ENCODE data around the gene BACE2.

Gene BACE2

DNA sequence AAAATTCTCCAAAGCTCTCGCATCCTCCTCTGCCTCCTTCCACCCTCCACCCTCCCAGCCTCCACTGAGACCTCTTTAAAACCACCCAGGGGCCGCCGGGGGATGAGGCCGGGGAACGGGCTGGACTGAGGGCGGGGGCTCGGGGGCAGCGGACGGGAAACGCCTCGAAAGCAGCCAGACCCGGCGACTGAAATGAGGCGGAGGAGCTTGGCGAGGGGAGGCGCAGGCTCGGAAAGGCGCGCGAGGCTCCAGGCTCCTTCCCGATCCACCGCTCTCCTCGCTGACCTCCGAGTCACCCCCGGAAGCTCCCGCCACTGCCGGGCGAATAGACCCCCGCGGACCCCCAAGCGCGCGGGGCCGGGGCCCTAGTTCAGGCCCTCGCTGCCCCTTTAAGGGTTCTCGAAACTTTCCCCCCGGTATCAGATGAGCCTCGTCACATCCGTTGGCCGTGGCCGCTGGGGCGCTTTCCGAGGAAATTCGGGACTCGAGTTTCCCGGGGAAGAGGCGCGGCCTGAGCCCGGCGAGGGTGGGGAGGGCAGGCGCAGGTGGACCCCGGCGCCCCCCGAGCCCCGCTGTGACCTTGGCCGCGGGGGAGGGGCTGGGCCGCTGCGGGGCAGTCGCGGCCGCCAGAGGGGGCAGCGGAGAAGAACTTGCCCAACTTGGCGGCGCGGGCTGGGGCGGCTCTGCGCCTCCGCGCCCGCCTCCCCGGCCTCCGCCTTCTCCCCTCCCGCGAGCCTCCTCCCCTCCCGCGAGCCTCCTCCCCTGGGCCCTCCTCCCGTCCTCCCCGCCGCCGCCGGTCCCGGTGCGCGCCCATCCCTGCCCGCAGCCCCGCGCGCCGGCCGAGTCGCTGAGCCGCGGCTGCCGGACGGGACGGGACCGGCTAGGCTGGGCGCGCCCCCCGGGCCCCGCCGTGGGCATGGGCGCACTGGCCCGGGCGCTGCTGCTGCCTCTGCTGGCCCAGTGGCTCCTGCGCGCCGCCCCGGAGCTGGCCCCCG lies at the start of gene BACE2:
Gene BACE2, plus strand, starts transcription at position 813 of the 995 bp plus-strand sequence. Its CDS starts 104 bp downstream, at position 917.
- DNase-seq (ENCODE audit: low read depth in 4 of 4, low spot score in 1 of 4) = peak in 3 of 4 experiments; percentile 9 to 54 (median 35)

- DNase-seq (ENCODE audit: low read depth in 4 of 4, low spot score in 1 of 4) = no peak
Observed at GRCh38 chr21:41119901-41120300, 48.1 kb upstream of the BACE2 start.

- DNase-seq (ENCODE audit: low read depth in 4 of 4, low spot score in 1 of 4) = no peak
Observed at GRCh38 chr21:41120997-41121396, 47.0 kb upstream of the BACE2 start.

DNA sequence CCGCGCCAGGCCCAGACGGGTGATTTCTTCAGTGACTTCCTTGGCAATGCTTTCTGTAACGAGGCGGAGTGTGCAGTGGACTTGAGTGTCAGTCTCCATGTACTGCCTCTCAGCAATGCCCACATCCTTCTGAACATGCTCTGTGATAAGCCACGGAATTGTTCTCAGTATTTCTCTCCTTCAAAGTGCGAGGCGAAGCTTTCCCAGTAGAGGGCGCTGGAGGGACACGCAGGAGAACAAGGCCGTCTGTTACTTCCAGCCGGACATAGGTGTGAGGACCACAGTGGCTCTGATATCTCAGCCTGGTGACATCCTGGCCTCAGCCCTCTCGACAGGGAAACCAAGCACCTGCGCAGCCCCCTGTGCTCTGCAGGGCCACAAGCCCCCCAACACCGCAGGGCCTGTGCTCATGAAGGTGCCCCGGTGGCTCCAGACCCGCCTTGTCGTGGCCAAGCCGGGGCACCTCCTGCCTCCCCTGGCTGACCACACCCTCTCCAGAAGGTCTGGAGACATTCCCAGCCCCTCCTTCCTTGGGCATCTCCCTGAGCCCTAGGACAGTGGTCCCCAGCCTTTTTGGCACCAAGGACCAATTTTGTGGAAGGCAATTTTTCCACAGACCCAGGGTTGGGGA lies 46.1 kb upstream of the BACE2 start:
- peak; percentile 4 to 38 (median 23) for DNase-seq (ENCODE audit: low read depth in 4 of 4, low spot score in 1 of 4)

DNA sequence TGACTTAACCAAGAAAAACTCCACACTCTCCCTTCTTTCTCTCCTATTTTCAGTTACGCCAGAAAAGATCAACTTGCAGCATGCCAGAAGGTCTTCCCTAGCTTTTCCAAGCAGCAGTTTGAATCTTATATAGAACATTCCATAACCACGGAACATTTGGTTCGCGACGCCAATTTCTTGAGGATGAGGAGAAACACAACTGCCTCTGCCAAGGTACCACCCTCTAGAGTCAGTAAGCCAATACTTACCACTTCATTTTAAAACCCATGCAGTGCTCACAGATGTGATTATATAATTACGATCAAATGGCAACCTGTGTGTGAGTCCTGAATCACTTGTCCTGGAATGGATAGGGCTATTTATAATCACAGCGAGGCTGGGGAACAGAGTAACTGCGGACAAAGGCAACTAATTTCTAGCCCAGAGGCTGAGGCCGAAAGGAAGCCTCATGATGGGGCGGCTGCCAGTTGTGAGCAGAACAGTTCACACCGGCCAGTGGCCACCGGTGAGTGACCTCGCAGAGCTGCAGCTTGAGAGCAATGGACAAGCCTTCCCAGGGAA lies 43.2 kb upstream of the BACE2 start:
- no peak for DNase-seq (ENCODE audit: low read depth in 4 of 4, low spot score in 1 of 4)

- no peak for DNase-seq (ENCODE audit: low read depth in 4 of 4, low spot score in 1 of 4)
Observed at GRCh38 chr21:41128981-41129380, 39.0 kb upstream of the BACE2 start.

- DNase-seq (ENCODE audit: low read depth in 4 of 4, low spot score in 1 of 4) = no peak
Observed at GRCh38 chr21:41130883-41131282, 37.1 kb upstream of the BACE2 start.

DNA sequence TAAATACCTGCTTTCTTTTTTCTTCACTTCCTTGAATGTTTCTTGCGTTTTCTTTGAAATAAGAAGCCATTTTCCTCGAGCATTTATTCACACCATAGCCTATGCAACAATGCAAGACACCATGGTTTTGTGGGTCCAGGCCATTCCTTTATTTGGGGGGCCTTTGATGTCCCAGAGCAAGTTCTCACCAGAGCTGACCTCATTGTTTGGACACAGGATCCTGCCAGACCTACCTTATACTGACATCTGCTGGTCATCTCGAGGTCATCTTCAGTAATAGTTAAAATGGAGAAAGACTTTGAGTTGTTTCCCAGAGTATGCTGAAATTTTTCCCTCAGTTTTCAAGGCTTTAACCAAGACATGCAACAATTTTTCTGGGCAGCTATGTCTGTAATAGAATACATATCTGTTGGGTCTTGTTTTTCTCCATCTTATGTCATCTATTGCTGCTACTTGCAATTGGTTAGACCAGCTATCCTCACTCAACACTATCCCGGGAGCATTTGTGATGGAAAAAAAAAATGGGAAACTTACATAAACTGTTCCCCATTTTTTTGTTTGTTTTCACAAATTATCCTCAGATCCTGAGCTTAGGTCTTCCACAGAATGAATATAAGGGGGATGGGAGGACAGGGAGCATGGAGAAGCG lies 34.0 kb upstream of the BACE2 start:
- DNase-seq (ENCODE audit: low read depth in 4 of 4, low spot score in 1 of 4) = no peak

DNA sequence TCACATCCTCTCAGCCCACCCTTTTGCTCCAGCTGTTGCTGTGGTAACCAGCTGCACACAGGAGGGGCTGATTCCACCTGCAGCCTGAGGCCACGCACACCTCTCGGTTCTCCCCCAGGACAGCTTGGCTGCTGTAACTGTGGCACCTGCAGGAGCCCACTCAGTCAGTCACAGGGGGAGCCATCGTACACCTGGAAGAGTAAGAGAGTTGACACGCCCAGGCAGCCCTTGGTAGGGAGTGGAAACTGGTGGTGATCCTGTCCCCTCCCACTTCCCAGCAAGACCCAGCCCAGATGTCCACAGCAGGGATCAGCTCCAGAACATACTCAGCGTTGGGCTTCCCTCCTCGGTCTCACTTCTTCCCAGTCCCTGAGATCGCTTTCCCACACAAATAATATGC lies 32.2 kb upstream of the BACE2 start:
- DNase-seq (ENCODE audit: low read depth in 4 of 4, low spot score in 1 of 4) = no peak

GRCh38 chr21:41136286-41136685 lies 31.7 kb upstream of the BACE2 start:
- no peak for DNase-seq (ENCODE audit: low read depth in 4 of 4, low spot score in 1 of 4)

GRCh38 chr21:41137401-41137800 lies 30.6 kb upstream of the BACE2 start:
- DNase-seq (ENCODE audit: low read depth in 4 of 4, low spot score in 1 of 4) = no peak

GRCh38 chr21:41137889-41138288 lies 30.1 kb upstream of the BACE2 start:
- DNase-seq (ENCODE audit: low read depth in 4 of 4, low spot score in 1 of 4) = no peak

DNA sequence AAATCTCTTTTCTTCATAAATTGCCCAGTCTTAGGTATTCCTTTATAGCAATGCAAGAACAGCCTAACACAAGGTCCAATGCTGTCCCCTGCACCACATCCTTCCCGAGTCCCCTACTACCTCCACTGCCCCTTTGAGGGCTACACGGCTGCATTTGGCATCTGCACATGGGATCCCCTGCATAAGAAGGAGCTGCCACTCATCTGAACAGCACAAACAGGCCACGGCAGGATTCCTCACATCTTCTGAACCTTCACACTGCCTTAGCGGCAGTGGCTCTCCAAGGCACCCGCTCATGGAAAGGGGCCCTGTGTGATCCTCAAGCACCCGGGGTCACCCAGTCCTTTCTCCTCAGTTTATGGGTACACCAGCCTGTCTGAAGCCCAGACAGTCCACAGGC lies 29.2 kb upstream of the BACE2 start:
- no peak for DNase-seq (ENCODE audit: low read depth in 4 of 4, low spot score in 1 of 4)

- no peak for DNase-seq (ENCODE audit: low read depth in 4 of 4, low spot score in 1 of 4)
Observed at GRCh38 chr21:41139275-41139674, 28.7 kb upstream of the BACE2 start.

- DNase-seq (ENCODE audit: low read depth in 4 of 4, low spot score in 1 of 4) = no peak
Observed at GRCh38 chr21:41139951-41140350, 28.0 kb upstream of the BACE2 start.

- no peak for DNase-seq (ENCODE audit: low read depth in 4 of 4, low spot score in 1 of 4)
Observed at GRCh38 chr21:41141031-41141457, 26.9 kb upstream of the BACE2 start.

GRCh38 chr21:41142051-41142795 lies 25.7 kb upstream of the BACE2 start:
- DNase-seq (ENCODE audit: low read depth in 4 of 4, low spot score in 1 of 4) = no peak

- no peak for DNase-seq (ENCODE audit: low read depth in 4 of 4, low spot score in 1 of 4)
Observed at GRCh38 chr21:41143596-41144325, 24.2 kb upstream of the BACE2 start.

- no peak for DNase-seq (ENCODE audit: low read depth in 4 of 4, low spot score in 1 of 4)
Observed at GRCh38 chr21:41147096-41147978, 20.6 kb upstream of the BACE2 start.

All from stimulated activated CD4-positive, alpha-beta T cell treated with anti-CD3 and anti-CD28 coated beads, Interleukin-1b, Interleukin-23, amount 100 ng/mL, for 24 hours (primary cell).